Epithelial cell of prostate (primary cell): ENCODE measurements around the gene MISP.

Experiments used
- DNase-seq: peaks from one replicate; pipeline ENCODE4 v3.0.0-alpha.2; 2011; ENCODE audit warnings: low read depth, low spot score
- H3K27ac ChIP-seq: fragments of 450-650 bp; 2 replicates; pipeline ENCODE4 v1.5.1; 2017; ENCODE audit warnings: mild to moderate bottlenecking

The MISP gene

GRCh38 chr19:769616-770015, 18.7 kb downstream of the MISP start:
- DNase-seq = no peak
- H3K27ac ChIP-seq = no peak overlapping the region

DNA sequence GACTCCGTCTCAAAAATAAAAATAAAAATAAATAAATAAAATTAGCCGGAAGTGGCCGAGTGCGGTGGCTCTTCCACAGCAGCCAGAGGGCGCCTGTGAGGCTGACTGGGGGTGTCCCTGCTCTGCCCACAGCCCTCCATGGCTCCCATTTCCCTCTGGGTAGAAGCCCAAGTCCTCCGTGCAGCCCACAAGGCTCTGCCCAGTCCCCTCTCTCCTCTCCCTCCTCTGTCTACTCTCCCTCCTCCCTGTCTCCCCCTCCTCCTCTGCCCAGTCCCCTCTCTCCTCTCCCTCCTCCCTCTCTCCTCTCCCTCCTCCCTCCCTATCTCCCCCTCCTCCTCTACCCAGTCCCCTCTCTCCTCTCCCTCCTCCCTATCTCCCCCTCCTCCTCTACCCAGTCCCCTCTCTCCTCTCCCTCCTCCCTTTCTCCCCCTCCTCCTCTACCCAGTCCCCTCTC, 20.4 kb downstream of the MISP start:
- H3K27ac ChIP-seq = no peak overlapping the region
- no peak for DNase-seq

DNA sequence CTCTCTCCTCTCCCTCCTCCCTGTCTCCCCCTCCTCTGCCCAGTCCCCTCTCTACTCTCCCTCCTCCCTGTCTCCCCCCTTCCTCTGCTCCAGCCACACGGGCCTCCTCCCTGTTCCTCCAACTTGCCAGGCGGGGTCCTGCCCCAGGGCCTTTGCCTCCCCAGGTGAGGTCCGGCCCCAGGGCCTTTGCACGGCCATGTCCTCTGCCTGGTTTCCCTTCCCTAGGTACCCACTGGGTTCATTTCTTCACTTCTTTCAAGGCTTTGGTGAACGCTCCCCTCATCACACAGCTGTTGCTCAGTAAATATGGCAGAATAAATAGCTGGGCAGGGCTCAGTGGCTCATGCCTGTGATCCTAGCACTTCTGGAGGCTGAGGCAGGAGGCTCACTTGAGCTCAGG, 21.2 kb downstream of the MISP start:
- no peak for DNase-seq
- H3K27ac ChIP-seq = no peak overlapping the region

DNA sequence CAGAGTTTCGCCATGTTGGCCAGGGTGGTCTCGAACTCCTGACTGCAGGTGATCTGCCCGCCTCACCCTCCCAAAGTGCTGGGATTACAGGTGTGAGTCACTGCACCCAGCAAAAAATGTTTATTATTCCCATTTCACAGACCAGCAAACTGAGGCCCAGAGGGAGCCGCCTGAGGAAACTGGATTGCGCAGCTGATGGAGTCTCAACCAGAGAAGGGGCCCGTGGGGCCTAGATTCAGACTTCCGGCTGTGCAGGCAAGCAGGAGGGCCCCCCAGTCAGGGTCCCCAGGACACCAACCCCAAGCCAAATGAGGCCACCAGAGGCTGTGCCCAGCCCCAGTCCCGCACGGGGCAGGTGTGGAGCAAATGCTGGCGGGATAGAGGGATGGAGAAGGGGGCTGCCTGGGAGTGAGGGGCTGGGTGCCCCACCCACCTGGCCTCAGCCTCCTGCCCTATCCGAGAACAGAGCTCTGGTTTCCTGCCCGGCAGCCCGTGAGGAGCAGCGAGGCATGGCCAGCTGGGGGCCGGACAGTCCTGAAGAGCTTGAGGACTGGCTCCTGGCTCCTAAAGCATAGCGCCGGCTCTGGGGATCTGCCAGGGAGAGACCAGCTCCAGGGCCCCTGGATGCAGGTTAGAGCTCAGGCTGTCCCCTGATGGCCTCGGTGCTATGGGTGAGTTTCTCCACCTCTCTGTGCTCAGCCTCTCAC, 22.0 kb downstream of the MISP start:
- H3K27ac ChIP-seq = no peak overlapping the region
- no peak for DNase-seq

DNA sequence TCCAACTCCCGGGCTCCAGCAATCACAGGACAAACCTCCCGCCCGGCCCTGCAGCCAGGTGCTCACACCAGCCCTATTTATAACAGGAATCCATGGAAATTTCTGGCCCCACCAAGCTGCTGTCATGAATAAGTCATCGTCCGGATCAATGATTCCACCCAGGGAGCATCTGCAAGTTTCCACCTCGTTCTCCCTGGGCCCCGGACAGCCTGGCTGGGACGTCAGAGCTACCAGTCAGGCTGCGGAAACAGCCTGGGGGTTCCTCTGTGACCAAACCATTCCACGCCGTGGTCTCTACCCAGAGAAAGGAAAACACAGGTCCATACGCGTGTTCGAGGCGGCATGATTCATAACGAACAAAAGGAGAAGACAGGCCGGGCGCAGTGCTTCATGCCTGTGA, 25.6 kb downstream of the MISP start:
- no peak for DNase-seq
- H3K27ac ChIP-seq = no peak overlapping the region

GRCh38 chr19:778910-779653, 28.2 kb downstream of the MISP start:
- DNase-seq = peak; percentile 65
- peak overlapping the region; percentile 84 for H3K27ac ChIP-seq

DNA sequence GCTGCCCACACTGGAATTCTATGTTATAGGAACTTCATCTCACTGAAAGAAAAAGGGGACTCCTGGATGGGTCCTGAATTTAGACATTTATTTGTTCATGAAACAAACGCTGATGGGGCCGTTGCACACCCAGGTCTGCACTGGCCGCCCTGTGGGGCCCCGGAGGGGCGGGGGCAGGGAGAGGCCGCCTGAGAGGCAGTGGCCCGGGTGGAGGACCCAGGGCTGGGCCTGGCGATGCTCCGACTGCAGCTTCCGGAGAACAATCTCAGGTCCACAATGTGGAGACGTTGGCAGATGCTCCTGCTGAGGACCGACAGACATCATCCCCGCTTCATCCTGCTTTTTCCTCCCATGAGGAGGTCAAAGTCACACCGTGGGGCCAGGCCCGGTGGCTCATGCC, 30.0 kb downstream of the MISP start:
- DNase-seq = no peak

DNA sequence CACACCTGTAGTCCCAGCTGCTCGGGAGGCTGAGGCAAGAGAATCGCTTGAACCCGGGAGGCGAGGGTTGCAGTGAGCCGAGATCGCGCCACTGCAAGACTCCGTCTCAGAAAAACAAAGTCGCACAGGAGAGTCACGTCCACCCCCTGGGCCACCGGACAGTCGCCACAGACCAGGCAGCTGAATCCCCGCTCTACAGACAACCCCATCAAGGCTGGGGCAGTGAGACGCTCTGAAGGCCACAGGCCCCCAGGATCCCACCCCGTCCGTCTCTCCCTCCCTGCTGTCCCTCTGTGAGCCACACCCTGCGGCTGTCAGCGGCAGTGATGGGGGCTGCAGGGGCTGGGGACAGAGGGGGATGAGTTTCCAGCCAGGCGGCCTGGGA, 30.9 kb downstream of the MISP start:
- no peak overlapping the region for H3K27ac ChIP-seq
- DNase-seq = no peak

More for the DNA sequence above, 30.0 kb downstream of the MISP start:
- H3K27ac ChIP-seq = no peak overlapping the region

GRCh38 chr19:782185-782877, 31.4 kb downstream of the MISP start:
- DNase-seq = no peak
- peak overlapping the region; percentile 37 for H3K27ac ChIP-seq

DNA sequence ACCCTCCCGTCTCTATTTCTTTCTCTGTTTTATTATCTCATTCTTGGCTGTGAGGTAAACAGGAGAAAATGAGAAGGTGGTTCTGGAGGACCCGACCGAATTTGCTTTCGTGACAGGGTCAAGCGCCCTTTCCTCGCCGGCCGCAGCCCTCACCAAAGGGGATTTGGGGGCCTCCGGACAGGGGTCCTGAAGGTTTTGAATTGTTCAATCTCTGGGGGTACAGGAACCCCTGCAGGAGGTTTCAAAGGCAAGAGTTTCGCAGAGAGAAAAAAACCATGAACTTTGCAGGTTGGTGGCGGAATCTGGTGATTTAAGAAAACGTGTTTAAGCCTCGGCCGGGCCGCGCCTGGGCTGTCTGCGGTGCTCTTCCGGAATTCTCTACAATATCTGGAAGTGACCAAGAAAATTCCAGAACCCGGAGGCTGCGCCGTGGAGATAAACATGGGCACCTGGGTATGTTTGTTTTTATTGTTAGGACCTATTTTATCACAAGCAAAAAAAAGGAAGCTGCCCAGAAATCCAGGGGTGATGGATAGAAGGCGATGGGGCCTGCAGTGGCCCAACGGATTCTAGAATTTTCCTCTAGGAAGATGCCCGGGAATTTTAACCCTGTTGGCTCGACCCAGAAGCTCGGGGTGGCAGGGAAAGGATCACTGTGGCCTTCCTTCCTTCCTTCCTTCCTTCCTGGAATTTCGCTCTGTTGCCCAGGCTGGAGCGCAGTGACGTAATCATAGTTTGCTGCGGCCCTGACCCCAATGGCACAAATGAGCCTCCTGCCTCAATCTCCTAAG, 32.2 kb downstream of the MISP start:
- H3K27ac ChIP-seq = peak overlapping the region; percentile 37
- no peak for DNase-seq

DNA sequence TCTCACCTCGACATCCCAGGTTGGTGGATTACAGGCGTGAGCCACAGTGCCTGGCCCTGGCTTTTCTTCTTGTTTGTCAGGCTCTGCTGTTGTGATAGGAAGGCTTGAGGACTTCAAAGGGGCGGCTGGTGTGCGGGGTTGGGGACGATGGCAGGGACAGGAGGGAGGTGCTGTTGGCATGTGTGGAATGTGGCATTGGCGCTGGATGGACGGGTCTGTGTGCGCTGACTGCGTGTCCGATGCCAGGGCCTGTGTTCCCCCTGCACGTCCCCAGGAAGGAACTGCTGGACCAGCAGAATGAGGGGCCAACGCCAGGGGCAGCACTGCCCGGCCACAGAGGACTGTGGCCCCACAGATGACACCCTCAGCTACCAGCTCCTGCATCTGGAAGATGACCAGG, 33.6 kb downstream of the MISP start:
- H3K27ac ChIP-seq = no peak overlapping the region
- no peak for DNase-seq

DNA sequence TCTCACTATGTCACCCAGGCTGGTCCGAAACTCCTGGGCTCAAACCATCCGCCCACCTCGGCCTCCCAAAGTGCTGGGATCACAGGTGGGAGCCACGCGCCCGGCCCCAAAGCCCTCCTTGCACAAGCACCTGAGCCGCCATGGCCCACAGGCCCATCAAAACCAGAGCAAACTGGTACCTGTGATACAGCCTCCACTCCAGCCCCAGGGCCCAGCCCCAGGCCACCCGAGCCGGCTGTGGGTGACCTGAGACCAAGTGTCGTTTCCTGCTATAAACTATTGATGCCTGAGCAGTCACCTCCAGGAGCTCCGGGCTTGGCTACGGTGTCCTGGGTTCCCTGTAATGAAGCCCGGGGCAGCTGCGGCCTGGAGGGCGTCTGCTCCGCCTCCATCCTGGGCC, 36.6 kb downstream of the MISP start:
- no peak for DNase-seq
- no peak overlapping the region for H3K27ac ChIP-seq

GRCh38 chr19:788686-788982, 37.7 kb downstream of the MISP start:
- H3K27ac ChIP-seq = no peak overlapping the region
- DNase-seq = no peak

GRCh38 chr19:788983-789700, 38.2 kb downstream of the MISP start:
- H3K27ac ChIP-seq = no peak overlapping the region
- no peak for DNase-seq

DNA sequence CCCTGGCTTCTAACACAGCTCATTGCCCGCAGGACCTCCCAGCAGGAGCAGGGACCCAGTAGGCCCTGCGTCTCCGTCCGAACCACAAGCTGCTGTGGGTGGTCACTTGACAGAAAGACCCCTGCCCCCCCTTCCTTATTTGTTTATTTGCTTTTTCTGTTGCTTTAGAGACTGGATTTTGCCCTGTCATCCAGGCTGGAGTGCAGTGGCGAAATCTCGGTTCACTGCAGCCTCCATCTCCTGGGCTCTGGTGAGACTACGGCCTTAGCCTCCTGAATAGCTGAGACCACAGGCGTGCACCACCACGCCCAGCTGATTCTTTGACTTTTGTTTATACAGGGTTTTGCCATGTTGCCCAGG, 38.8 kb downstream of the MISP start:
- H3K27ac ChIP-seq = no peak overlapping the region
- DNase-seq = no peak

GRCh38 chr19:791007-791566, 40.2 kb downstream of the MISP start:
- no peak for DNase-seq
- no peak overlapping the region for H3K27ac ChIP-seq

GRCh38 chr19:791567-792305, 40.8 kb downstream of the MISP start:
- H3K27ac ChIP-seq = no peak overlapping the region
- DNase-seq = no peak

- no peak for DNase-seq
- no peak overlapping the region for H3K27ac ChIP-seq
Measured at GRCh38 chr19:792306-792885, 41.5 kb downstream of the MISP start.

DNA sequence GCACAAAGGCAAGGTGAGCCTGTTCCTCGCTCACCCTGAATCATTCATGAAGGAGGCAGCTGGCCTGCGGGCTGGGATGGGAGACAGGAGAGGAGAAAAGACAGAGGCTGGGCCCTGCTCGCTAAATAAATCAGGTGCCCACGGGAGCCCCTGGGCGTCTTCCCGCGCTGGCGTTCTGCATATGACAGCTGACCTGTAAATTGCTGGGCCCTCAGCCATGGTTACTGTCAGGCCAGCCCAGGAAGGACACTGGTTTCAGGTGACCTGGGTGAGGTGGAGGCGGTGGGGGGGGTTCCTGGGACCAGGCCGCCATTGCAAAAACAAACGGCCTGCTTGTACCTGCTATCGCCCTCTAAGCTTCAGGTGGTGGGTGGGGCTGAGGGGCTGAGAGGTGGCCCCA, 42.9 kb downstream of the MISP start:
- DNase-seq = no peak
- H3K27ac ChIP-seq = no peak overlapping the region
